Osteocyte (in vitro differentiated cells): Measurements from ENCODE around the gene CBR1. TPM values are rescaled to one million over a fixed set of nuclear protein-coding genes. Genes with fewer than 3 reads are reported as not detected.

ENCODE experiments used
- DNase-seq: peaks from one replicate; pipeline ENCODE4 v3.0.0; 2021; ENCODE audit warnings: mixed read lengths; ENCODE audit not compliant: unreplicated experiment; ENCODE audit errors: extremely low spot score
- H3K27ac Mint-ChIP-seq: one replicate; pipeline ENCODE4 v1.8.0; 2021; ENCODE audit warnings: mild to moderate bottlenecking, mixed read lengths; ENCODE audit not compliant: unreplicated experiment
- H3K27me3 Mint-ChIP-seq: one replicate; pipeline ENCODE4 v1.8.0; 2021; ENCODE audit warnings: mixed read lengths; ENCODE audit not compliant: unreplicated experiment
- H3K36me3 Mint-ChIP-seq: one replicate; pipeline ENCODE4 v1.8.0; 2021; ENCODE audit warnings: mixed read lengths; ENCODE audit not compliant: unreplicated experiment
- H3K4me1 Mint-ChIP-seq: one replicate; pipeline ENCODE4 v1.8.0; 2021; ENCODE audit warnings: mixed read lengths; ENCODE audit not compliant: unreplicated experiment
- H3K4me3 Mint-ChIP-seq: one replicate; pipeline ENCODE4 v1.8.0; 2021; ENCODE audit warnings: mild to moderate bottlenecking, moderate library complexity, mixed read lengths; ENCODE audit not compliant: unreplicated experiment
- H3K9me3 Mint-ChIP-seq: one replicate; pipeline ENCODE4 v1.8.0; 2021; ENCODE audit warnings: mixed read lengths; ENCODE audit not compliant: unreplicated experiment
- total RNA-seq: library from RNA; stranded (reverse); gene quantifications from 2 replicates; pipeline ENCODE4 v1.2.1, GENCODE V29; 2021
- TF ChIP-seq, protein P1 (sequence below): fragments of 200-600 bp; sonication (generic); IDR thresholded peaks from 2 replicates; pipeline ENCODE4 v1.5.0; 2021; ENCODE audit warnings: antibody characterized with exemption, mild to moderate bottlenecking, moderate library complexity

CBR1 gene
- total RNA-seq, 1 donor from 2014 or later: 17.2 TPM

DNA sequence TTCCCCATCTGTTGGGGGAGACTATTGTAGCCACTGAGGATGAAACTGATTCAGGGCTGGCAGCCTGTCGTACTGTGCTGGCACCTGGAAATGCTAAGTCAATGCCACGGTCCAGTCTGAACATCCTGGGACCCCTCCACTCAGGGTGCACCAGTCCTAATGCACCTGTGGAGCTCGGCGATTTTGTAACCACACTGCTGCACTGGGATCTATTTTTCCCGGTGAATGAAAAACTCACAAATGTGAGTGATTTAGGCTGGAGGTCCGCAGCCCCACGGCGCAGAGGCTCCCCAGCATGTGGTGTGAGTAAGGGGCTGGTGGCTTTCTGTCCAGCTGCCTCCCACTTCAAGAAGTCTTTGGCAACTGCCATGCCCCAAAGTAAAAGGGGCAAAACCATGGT is 45.0 kb upstream of the CBR1 start:
- H3K4me1 Mint-ChIP-seq: peaks cover 14% of the 10 kb centered on the region
- no peak overlapping the region for H3K4me3 Mint-ChIP-seq
- TF ChIP-seq, protein P1, sequence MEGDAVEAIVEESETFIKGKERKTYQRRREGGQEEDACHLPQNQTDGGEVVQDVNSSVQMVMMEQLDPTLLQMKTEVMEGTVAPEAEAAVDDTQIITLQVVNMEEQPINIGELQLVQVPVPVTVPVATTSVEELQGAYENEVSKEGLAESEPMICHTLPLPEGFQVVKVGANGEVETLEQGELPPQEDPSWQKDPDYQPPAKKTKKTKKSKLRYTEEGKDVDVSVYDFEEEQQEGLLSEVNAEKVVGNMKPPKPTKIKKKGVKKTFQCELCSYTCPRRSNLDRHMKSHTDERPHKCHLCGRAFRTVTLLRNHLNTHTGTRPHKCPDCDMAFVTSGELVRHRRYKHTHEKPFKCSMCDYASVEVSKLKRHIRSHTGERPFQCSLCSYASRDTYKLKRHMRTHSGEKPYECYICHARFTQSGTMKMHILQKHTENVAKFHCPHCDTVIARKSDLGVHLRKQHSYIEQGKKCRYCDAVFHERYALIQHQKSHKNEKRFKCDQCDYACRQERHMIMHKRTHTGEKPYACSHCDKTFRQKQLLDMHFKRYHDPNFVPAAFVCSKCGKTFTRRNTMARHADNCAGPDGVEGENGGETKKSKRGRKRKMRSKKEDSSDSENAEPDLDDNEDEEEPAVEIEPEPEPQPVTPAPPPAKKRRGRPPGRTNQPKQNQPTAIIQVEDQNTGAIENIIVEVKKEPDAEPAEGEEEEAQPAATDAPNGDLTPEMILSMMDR: no peak
- H3K27ac Mint-ChIP-seq: no peak overlapping the region
- H3K9me3 Mint-ChIP-seq: no peaks in the 10 kb centered on the region
- H3K27me3 Mint-ChIP-seq: no peaks in the 10 kb centered on the region
- no peaks in the 10 kb centered on the region for H3K36me3 Mint-ChIP-seq
- no peak for DNase-seq

DNA sequence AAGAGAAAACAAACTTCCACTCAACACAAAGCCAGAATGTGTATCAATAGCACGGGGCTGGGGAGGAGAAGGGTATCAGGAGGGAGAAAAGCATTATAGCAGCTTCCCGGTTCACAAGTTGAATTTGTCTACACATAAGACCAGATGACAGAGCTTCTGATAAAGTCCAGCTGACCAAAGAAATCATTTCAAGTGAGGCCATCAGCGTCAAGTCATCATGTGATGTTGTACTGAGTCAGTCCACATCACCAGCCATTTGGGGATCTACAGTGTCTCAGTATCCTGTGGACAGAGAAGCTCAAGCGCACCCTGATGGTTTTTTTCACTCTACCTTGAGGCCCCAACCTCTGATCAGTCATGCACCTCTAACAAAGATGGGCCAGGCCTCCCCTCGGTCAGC is 42.5 kb upstream of the CBR1 start:
- no peak overlapping the region for H3K27ac Mint-ChIP-seq
- no peaks in the 10 kb centered on the region for H3K27me3 Mint-ChIP-seq
- no peaks in the 10 kb centered on the region for H3K9me3 Mint-ChIP-seq
- no peak overlapping the region for H3K4me3 Mint-ChIP-seq
- H3K4me1 Mint-ChIP-seq: peaks cover 14% of the 10 kb centered on the region
- TF ChIP-seq, protein P1: no peak
- H3K36me3 Mint-ChIP-seq: no peaks in the 10 kb centered on the region
- no peak for DNase-seq

DNA sequence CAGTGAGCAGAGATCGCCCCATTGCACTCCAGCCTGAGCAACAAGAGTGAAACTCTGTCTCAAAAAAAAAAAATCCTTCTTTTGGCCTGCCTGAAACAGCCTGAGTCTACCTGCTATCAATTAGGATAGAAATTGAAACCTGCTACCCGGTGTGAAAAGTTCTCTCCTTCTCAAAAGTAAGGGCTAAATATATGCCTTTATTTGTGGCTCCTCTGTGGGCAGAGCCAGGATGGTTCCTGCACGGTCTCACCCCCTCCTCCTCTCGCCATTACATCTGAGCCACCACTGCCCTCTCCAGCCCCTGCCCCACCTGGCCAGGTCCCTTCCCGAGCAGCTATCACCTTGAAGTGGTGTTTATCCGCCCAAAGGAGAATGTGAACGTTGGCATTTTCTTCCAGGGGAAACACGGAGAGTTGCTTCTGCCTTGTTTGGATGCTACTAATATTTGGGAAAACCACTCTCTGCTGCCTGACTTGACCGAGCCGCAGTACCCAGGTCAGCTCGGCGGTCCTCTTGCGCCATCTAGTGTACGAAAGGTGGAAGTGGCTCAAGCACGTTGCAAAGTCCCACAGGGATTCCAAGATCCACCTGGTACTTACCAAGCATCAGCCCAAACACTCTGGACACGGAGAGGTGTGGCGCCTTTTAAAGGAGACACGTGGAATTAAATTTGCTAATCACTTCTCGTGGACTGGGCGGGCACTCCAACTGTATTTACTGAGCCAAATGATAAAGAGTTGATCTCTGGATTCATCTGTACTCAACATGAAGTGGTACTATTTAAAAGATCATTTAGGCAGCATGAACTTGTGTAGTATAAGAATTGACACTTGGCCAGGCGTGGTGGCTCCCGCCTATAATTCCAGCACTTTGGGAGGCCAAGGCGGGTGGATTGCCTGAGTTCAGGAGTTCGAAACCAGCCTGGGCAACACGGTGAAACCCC is 41.4 kb upstream of the CBR1 start:
- peaks cover 5% of the 10 kb centered on the region for H3K4me1 Mint-ChIP-seq
- H3K27ac Mint-ChIP-seq: no peak overlapping the region
- H3K27me3 Mint-ChIP-seq: no peaks in the 10 kb centered on the region
- H3K36me3 Mint-ChIP-seq: no peaks in the 10 kb centered on the region
- TF ChIP-seq, protein P1: peak; percentile 94
- H3K4me3 Mint-ChIP-seq: no peak overlapping the region
- DNase-seq: no peak
- no peaks in the 10 kb centered on the region for H3K9me3 Mint-ChIP-seq

DNA sequence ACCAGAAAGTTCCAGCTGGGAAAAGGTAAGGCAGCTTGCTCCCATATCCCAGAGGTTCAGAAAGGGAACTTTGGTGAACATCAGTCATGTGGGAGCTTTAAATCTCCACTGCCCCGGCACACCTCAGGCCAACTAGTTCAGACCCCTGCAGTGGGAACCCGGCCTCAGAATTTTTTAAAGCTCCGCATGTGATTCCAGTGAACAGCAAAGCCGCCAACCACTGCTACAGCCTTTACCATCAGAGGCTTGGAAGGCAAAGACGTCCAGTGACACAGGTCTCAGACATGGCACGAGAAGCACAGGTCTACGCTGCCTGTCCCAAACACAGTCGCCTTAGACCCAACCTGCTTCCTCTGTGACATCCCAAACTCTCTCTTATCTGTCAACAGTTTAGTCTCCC is 40.5 kb upstream of the CBR1 start:
- Mint-ChIP-seq H3K4me1 (peaks cover 3% of the 10 kb centered on the region), H3K27me3 (no peaks in the 10 kb centered on the region), H3K36me3 (no peaks in the 10 kb centered on the region), H3K4me3 (no peak overlapping the region), H3K9me3 (no peaks in the 10 kb centered on the region), H3K27ac (no peak overlapping the region)
- DNase-seq: no peak
- TF ChIP-seq, protein P1: no peak

DNA sequence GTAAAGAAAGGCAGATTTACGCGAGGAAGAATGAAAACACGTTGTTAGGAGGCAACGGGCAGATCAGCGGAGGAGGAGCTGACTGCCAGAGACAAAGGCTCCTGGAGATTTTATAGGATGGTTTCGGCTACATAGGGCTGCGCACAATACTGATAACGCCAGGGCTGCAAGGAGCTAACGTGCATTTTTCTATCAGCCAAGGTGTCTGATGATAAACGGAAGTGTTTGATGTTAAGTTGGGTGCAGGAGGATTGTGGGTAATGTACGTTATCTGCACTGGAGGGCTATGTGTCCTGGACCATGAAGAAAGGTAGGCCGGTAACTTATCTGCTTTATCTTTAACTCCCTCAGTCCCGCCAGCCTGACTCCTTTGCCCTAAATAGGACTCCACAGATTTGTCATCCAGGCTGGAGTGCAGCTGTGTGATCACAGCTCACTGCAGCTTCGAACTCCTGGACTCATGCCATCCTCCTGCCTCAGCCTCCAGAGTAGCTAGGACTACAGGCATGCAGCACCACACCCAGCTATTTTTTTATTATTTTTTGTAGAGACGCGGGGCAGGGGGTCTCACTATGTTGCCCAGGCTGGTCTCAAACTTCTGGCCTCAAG is 39.1 kb upstream of the CBR1 start:
- H3K9me3 Mint-ChIP-seq: no peaks in the 10 kb centered on the region
- DNase-seq: no peak
- no peak overlapping the region for H3K27ac Mint-ChIP-seq
- H3K4me1 Mint-ChIP-seq: peaks cover 3% of the 10 kb centered on the region
- TF ChIP-seq, protein P1: no peak
- H3K36me3 Mint-ChIP-seq: peaks cover 11% of the 10 kb centered on the region
- H3K4me3 Mint-ChIP-seq: no peak overlapping the region
- H3K27me3 Mint-ChIP-seq: no peaks in the 10 kb centered on the region
